Activated naive CD8-positive, alpha-beta T cell treated with anti-CD3 and anti-CD28 coated beads for 36 hours (primary cell): ENCODE data around the gene AATK. TPM values are rescaled to one million over a fixed set of nuclear protein-coding genes. Genes with fewer than 3 reads are reported as not detected.
"Not testable (repeated sequence)": the region's sequence is repeated elsewhere in the genome, so short reads cannot be mapped to it uniquely, and the experiment has no call there.

Experiments
- DNase-seq: peaks from one replicate; pipeline ENCODE4 v3.0.0; 2021
- H3K27ac Mint-ChIP-seq: one replicate; pipeline ENCODE4 v1.8.0; 2022; ENCODE audit warnings: mild to moderate bottlenecking, moderate library complexity, mixed read lengths
- H3K27me3 Mint-ChIP-seq: one replicate; pipeline ENCODE4 v1.8.0; 2022; ENCODE audit warnings: mild to moderate bottlenecking, mixed read lengths
- H3K36me3 Mint-ChIP-seq: one replicate; pipeline ENCODE4 v1.8.0; 2021; ENCODE audit warnings: mild to moderate bottlenecking, mixed read lengths
- H3K4me1 Mint-ChIP-seq: one replicate; pipeline ENCODE4 v1.8.0; 2021; ENCODE audit warnings: mixed read lengths
- H3K4me3 Mint-ChIP-seq: one replicate; pipeline ENCODE4 v1.8.0; 2022; ENCODE audit warnings: mild to moderate bottlenecking, moderate library complexity, mixed read lengths
- H3K9me3 Mint-ChIP-seq: one replicate; pipeline ENCODE4 v1.8.0; 2022; ENCODE audit warnings: mixed read lengths
- total RNA-seq, 2 experiments: library from RNA; stranded (reverse); gene quantifications; one replicate each; pipeline ENCODE4 v1.2.3, GENCODE V29; 2021

The AATK gene
- total RNA-seq, 2 experiments from 2014 or later = 0.21 to 0.26 TPM

GRCh38 chr17:81162491-81162890 is 3.5 kb downstream of the AATK start:
- Mint-ChIP-seq H3K4me1 (no peaks in the 10 kb centered on the region), H3K36me3 (no peaks in the 10 kb centered on the region), H3K27ac (no peak overlapping the region), H3K4me3 (no peak overlapping the region), H3K9me3 (no peaks in the 10 kb centered on the region), H3K27me3 (peaks cover 25% of the 10 kb centered on the region)
- DNase-seq = no peak

- Mint-ChIP-seq H3K4me3 (no peak overlapping the region), H3K9me3 (no peaks in the 10 kb centered on the region), H3K27ac (no peak overlapping the region), H3K4me1 (no peaks in the 10 kb centered on the region), H3K27me3 (peaks cover 20% of the 10 kb centered on the region), H3K36me3 (no peaks in the 10 kb centered on the region)
- no peak for DNase-seq
Observed at GRCh38 chr17:81161972-81162371, 4.0 kb downstream of the AATK start.

GRCh38 chr17:81161536-81161935 is 4.5 kb downstream of the AATK start:
- Mint-ChIP-seq H3K27ac (no peak overlapping the region), H3K27me3 (peaks cover 17% of the 10 kb centered on the region), H3K4me1 (no peaks in the 10 kb centered on the region), H3K4me3 (no peak overlapping the region), H3K9me3 (no peaks in the 10 kb centered on the region), H3K36me3 (no peaks in the 10 kb centered on the region)
- no peak for DNase-seq

- Mint-ChIP-seq H3K36me3 (no peaks in the 10 kb centered on the region), H3K27ac (no peak overlapping the region), H3K27me3 (peaks cover 17% of the 10 kb centered on the region), H3K4me3 (no peak overlapping the region), H3K9me3 (no peaks in the 10 kb centered on the region), H3K4me1 (no peaks in the 10 kb centered on the region)
- no peak for DNase-seq
Observed at GRCh38 chr17:81160747-81161453, 5.1 kb downstream of the AATK start.

GRCh38 chr17:81160306-81160705 is 5.7 kb downstream of the AATK start:
- no peaks in the 10 kb centered on the region for H3K4me1 Mint-ChIP-seq
- H3K27me3 Mint-ChIP-seq = peaks cover 17% of the 10 kb centered on the region
- no peak overlapping the region for H3K4me3 Mint-ChIP-seq
- H3K9me3 Mint-ChIP-seq = no peaks in the 10 kb centered on the region
- H3K36me3 Mint-ChIP-seq = no peaks in the 10 kb centered on the region
- DNase-seq = no peak
- H3K27ac Mint-ChIP-seq = no peak overlapping the region

GRCh38 chr17:81159611-81160265 is 6.3 kb downstream of the AATK start:
- H3K9me3 Mint-ChIP-seq = no peaks in the 10 kb centered on the region
- no peaks in the 10 kb centered on the region for H3K36me3 Mint-ChIP-seq
- no peak overlapping the region for H3K4me3 Mint-ChIP-seq
- peaks cover 16% of the 10 kb centered on the region for H3K27me3 Mint-ChIP-seq
- no peak overlapping the region for H3K27ac Mint-ChIP-seq
- DNase-seq = no peak
- no peaks in the 10 kb centered on the region for H3K4me1 Mint-ChIP-seq

GRCh38 chr17:81158688-81159590 is 7.1 kb downstream of the AATK start:
- DNase-seq = no peak
- H3K9me3 Mint-ChIP-seq = no peaks in the 10 kb centered on the region
- peaks cover 9% of the 10 kb centered on the region for H3K27me3 Mint-ChIP-seq
- no peaks in the 10 kb centered on the region for H3K36me3 Mint-ChIP-seq
- H3K4me3 Mint-ChIP-seq = no peak overlapping the region
- H3K4me1 Mint-ChIP-seq = no peaks in the 10 kb centered on the region
- no peak overlapping the region for H3K27ac Mint-ChIP-seq

- peaks cover 9% of the 10 kb centered on the region for H3K27me3 Mint-ChIP-seq
- no peaks in the 10 kb centered on the region for H3K36me3 Mint-ChIP-seq
- H3K4me3 Mint-ChIP-seq = no peak overlapping the region
- no peak overlapping the region for H3K27ac Mint-ChIP-seq
- no peaks in the 10 kb centered on the region for H3K9me3 Mint-ChIP-seq
- DNase-seq = no peak
- H3K4me1 Mint-ChIP-seq = no peaks in the 10 kb centered on the region
Observed at GRCh38 chr17:81157848-81158687, 8.0 kb downstream of the AATK start.

GRCh38 chr17:81156866-81157805 is 8.9 kb downstream of the AATK start:
- Mint-ChIP-seq H3K4me3 (no peak overlapping the region), H3K4me1 (no peaks in the 10 kb centered on the region), H3K27me3 (peaks cover 9% of the 10 kb centered on the region), H3K36me3 (no peaks in the 10 kb centered on the region), H3K9me3 (no peaks in the 10 kb centered on the region), H3K27ac (no peak overlapping the region)
- DNase-seq = no peak

GRCh38 chr17:81154961-81155360 is 11.1 kb downstream of the AATK start:
- Mint-ChIP-seq H3K4me3 (no peak overlapping the region), H3K9me3 (no peaks in the 10 kb centered on the region), H3K36me3 (no peaks in the 10 kb centered on the region), H3K4me1 (no peaks in the 10 kb centered on the region), H3K27ac (no peak overlapping the region), H3K27me3 (peaks cover 5% of the 10 kb centered on the region)
- no peak for DNase-seq

GRCh38 chr17:81154016-81154415 is 12.0 kb downstream of the AATK start:
- H3K9me3 Mint-ChIP-seq, H3K27me3 Mint-ChIP-seq, DNase-seq, H3K4me3 Mint-ChIP-seq, H3K27ac Mint-ChIP-seq, H3K4me1 Mint-ChIP-seq, H3K36me3 Mint-ChIP-seq: not testable (repeated sequence)

GRCh38 chr17:81153340-81153803 is 12.6 kb downstream of the AATK start:
- no peak overlapping the region for H3K4me3 Mint-ChIP-seq
- DNase-seq = no peak
- H3K36me3 Mint-ChIP-seq = no peaks in the 10 kb centered on the region
- no peaks in the 10 kb centered on the region for H3K4me1 Mint-ChIP-seq
- no peaks in the 10 kb centered on the region for H3K9me3 Mint-ChIP-seq
- no peak overlapping the region for H3K27ac Mint-ChIP-seq
- peaks cover 5% of the 10 kb centered on the region for H3K27me3 Mint-ChIP-seq

- Mint-ChIP-seq H3K27ac (no peak overlapping the region), H3K4me3 (no peak overlapping the region), H3K4me1 (no peaks in the 10 kb centered on the region), H3K9me3 (no peaks in the 10 kb centered on the region), H3K27me3 (peaks cover 5% of the 10 kb centered on the region), H3K36me3 (no peaks in the 10 kb centered on the region)
- no peak for DNase-seq
Observed at GRCh38 chr17:81152288-81152828, 13.7 kb downstream of the AATK start.
